Uterus (tissue), 4 donors: ENCODE measurements around the gene PRR30. TPM values are rescaled to one million over a fixed set of nuclear protein-coding genes. Genes with fewer than 3 reads are reported as not detected.

Source experiments
- DNase-seq, 2 donors: peaks; one replicate each; pipeline ENCODE4 v3.0.0-alpha.2; 2019 to 2020
- H3K27ac ChIP-seq, 2 donors: fragments of 200-600 bp; sonication (generic); 1 replicate in 1 of 2; 2 replicates in 1 of 2; pipeline ENCODE4 v1.5.1; 2016 to 2018
- H3K27me3 ChIP-seq, 2 donors: fragments of 200-600 bp; sonication (generic); one replicate each; pipeline ENCODE4 v1.5.1; 2018 to 2019; ENCODE audit warnings: control low read depth in 1 of 2
- H3K36me3 ChIP-seq, 2 donors: fragments of 200-600 bp; sonication (generic); one replicate each; pipeline ENCODE4 v1.5.1; 2019; ENCODE audit warnings: control low read depth in 1 of 2
- H3K4me1 ChIP-seq, 2 donors: fragments of 200-600 bp; sonication (generic); one replicate each; pipeline ENCODE4 v1.5.1; 2018 to 2019; ENCODE audit warnings: control low read depth in 1 of 2
- H3K4me3 ChIP-seq, 2 donors: fragments of 200-600 bp; sonication (generic); 1 replicate in 1 of 2; 2 replicates in 1 of 2; pipeline ENCODE4 v1.5.1; 2018 to 2019; ENCODE audit warnings: mild to moderate bottlenecking in 1 of 2
- H3K9me3 ChIP-seq, 2 donors: fragments of 200-600 bp; sonication (generic); one replicate each; pipeline ENCODE4 v1.5.1; 2019; ENCODE audit warnings: control low read depth in 1 of 2
- CTCF ChIP-seq, 4 experiments: fragments of 200-600 bp in 2 of 4; fragments of 450-650 bp in 2 of 4; sonication (generic) in 2 of 4; IDR thresholded peaks; one replicate each; pipeline ENCODE4 v1.5.1; 2016 to 2019; ENCODE audit warnings: antibody characterized with exemption in 4 of 4, mild to moderate bottlenecking in 2 of 4, moderate library complexity in 1 of 4
- POLR2A ChIP-seq, 2 donors: fragments of 450-650 bp; IDR thresholded peaks; one replicate each; pipeline ENCODE4 v1.6.1; 2016; ENCODE audit warnings: antibody characterized with exemption in 2 of 2, mild to moderate bottlenecking in 1 of 2, moderate library complexity in 1 of 2
- intact Hi-C: fragments of 100-400 bp; cut with DNase I; formaldehyde crosslinking; loops from one replicate; pipeline ENCODE4 v1.15.1; 2023; ENCODE audit warnings: low total_unique reads
- total RNA-seq, 4 donors: library from RNA; depleted of rRNA in 3 of 4; stranded (reverse); fragments of >200 nt in 3 of 4; gene quantifications; one replicate each; pipeline versions ENCODE4 v1.1.0 to v1.2.4, GENCODE V29; 2014 to 2023
- donor health status: DM: yes; HTN: yes; CAD: no.

Gene PRR30
- total RNA-seq, 4 donors from 2014 or later = not detected

- H3K27me3 ChIP-seq = no peaks in the 10 kb centered on the region
- H3K4me1 ChIP-seq = peaks cover 4 to 11% of the 10 kb centered on the region in 2 donors
- TF ChIP-seq CTCF (IDR thresholded peaks at IDR 0.05) (no peak), POLR2A (IDR thresholded peaks at IDR 0.05) (no peak)
- peak; percentile 91 to 94 for DNase-seq
- peak overlapping the region; percentile 92 to 93 for H3K27ac ChIP-seq
- intact Hi-C loops = no loop called here
- H3K4me3 ChIP-seq = no peak overlapping the region
- H3K36me3 ChIP-seq = no peaks in the 10 kb centered on the region
- no peaks in the 10 kb centered on the region for H3K9me3 ChIP-seq
These were observed 15.3 kb upstream of the PRR30 start for GRCh38 chr2:27154488-27154887.

GRCh38 chr2:27152796-27153464 lies 13.7 kb upstream of the PRR30 start:
- Histone ChIP-seq H3K27ac (peak overlapping the region; percentile 92 to 93), H3K4me1 (peaks cover 4 to 11% of the 10 kb centered on the region in 2 donors), H3K27me3 (no peaks in the 10 kb centered on the region), H3K36me3 (no peaks in the 10 kb centered on the region), H3K4me3 (no peak overlapping the region), H3K9me3 (no peaks in the 10 kb centered on the region)
- no peak for DNase-seq
- no peak for TF ChIP-seq CTCF (IDR thresholded peaks at IDR 0.05)
- TF ChIP-seq POLR2A (IDR thresholded peaks at IDR 0.05) = no peak
- intact Hi-C loops = no loop called here

- intact Hi-C loops = no loop called here
- Histone ChIP-seq H3K27me3 (no peaks in the 10 kb centered on the region), H3K9me3 (no peaks in the 10 kb centered on the region), H3K4me1 (peaks cover 4 to 11% of the 10 kb centered on the region in 2 donors), H3K4me3 (no peak overlapping the region), H3K27ac (peak overlapping the region; percentile 92 to 93), H3K36me3 (no peaks in the 10 kb centered on the region)
- TF ChIP-seq POLR2A (IDR thresholded peaks at IDR 0.05) (no peak), CTCF (IDR thresholded peaks at IDR 0.05) (no peak)
- DNase-seq = no peak
These were observed 13.0 kb upstream of the PRR30 start for GRCh38 chr2:27152102-27152795.

- peak; percentile 53 to 67 for DNase-seq
- H3K36me3 ChIP-seq = no peaks in the 10 kb centered on the region
- H3K27ac ChIP-seq = peak overlapping the region; percentile 92 to 93
- H3K4me3 ChIP-seq = peak overlapping the region; percentile 45 to 49
- H3K27me3 ChIP-seq = no peaks in the 10 kb centered on the region
- TF ChIP-seq POLR2A (IDR thresholded peaks at IDR 0.05) (no peak), CTCF (IDR thresholded peaks at IDR 0.05) (no peak)
- peaks cover 4 to 11% of the 10 kb centered on the region in 2 donors for H3K4me1 ChIP-seq
- no peaks in the 10 kb centered on the region for H3K9me3 ChIP-seq
- intact Hi-C loops = no loop called here
These were observed 11.5 kb upstream of the PRR30 start for GRCh38 chr2:27150639-27151230.
